Measurements from ENCODE around the gene TBXAS1. TPM values are rescaled to one million over a fixed set of nuclear protein-coding genes. Genes with fewer than 3 reads are reported as not detected.
A peak's percentile ranks its signal among the peaks of the same experiment; 100 is the strongest.

TBXAS1 gene
- total RNA-seq, 1 experiment from 2014 or later, result 2.3 TPM

- no peak overlapping the region for H3K27ac Mint-ChIP-seq
- no peak for DNase-seq (ENCODE audit: low spot score)
- CTCF ChIA-PET, result interaction anchor here (0.7 to 2.2 kb wide), 4 partner anchors 138 to 229 kb away, joined by 3 to 6 read pairs (median 3); no protein-coding TSS in a partner anchor
These were observed 45.2 kb upstream of the TBXAS1 start for GRCh38 chr7:139783647-139784385.

GRCh38 chr7:139784648-139785047, 44.4 kb upstream of the TBXAS1 start:
- POLR2A ChIA-PET, result no interaction called here
- no peaks in the 10 kb centered on the region for H3K36me3 Mint-ChIP-seq

More at GRCh38 chr7:139783647-139784385, 45.2 kb upstream of the TBXAS1 start:
- TF ChIP-seq USF1 (CRISPR knock-in tag; IDR thresholded peaks at IDR 0.05), result no peak
- no peak for TF ChIP-seq PRDM15 (CRISPR knock-in tag; IDR thresholded peaks at IDR 0.05)
- no peak for TF ChIP-seq ATF1 (CRISPR knock-in tag; IDR thresholded peaks at IDR 0.05)
- no peak for TF ChIP-seq ZNF317 (CRISPR knock-in tag; IDR thresholded peaks at IDR 0.05; ENCODE audit: borderline replicate concordance, low read depth)
- no peak for TF ChIP-seq SP1 (CRISPR knock-in tag; conservative IDR thresholded peaks at IDR 0.05)
- no peak for TF ChIP-seq NFE2L1 (CRISPR knock-in tag; IDR thresholded peaks at IDR 0.05)
- TF ChIP-seq USF2 (CRISPR knock-in tag; IDR thresholded peaks at IDR 0.05), result no peak
- TF ChIP-seq JAZF1 (CRISPR knock-in tag; IDR thresholded peaks at IDR 0.05), result no peak
- no peak for TF ChIP-seq NFATC4 (CRISPR knock-in tag; IDR thresholded peaks at IDR 0.05)
- Mint-ChIP-seq H3K4me1 (peaks cover 3% of the 10 kb centered on the region; the same call in 1 of the 2 replicates), H3K4me3 (no peak overlapping the region), H3K36me3 (no peaks in the 10 kb centered on the region), H3K27me3 (ENCODE audit: low read depth) (peaks cover 24% of the 10 kb centered on the region), H3K9me3 (no peaks in the 10 kb centered on the region)
- POLR2A ChIA-PET, result interaction anchor here (0.6 to 0.7 kb wide), 2 partner anchors 131 to 183 kb away, joined by 3 read pairs; no protein-coding TSS in a partner anchor
- peak; percentile 94 for ATAC-seq

More at GRCh38 chr7:139784648-139785047, 44.4 kb upstream of the TBXAS1 start:
- TF ChIP-seq ATF2 (CRISPR knock-in tag; IDR thresholded peaks at IDR 0.05; ENCODE audit: borderline replicate concordance, low read depth) (no peak), FOXP1 (CRISPR knock-in tag; IDR thresholded peaks at IDR 0.05; ENCODE audit: borderline replicate concordance) (no peak), ELF4 (CRISPR knock-in tag; IDR thresholded peaks at IDR 0.05; ENCODE audit: low read depth) (no peak), GTF2I (CRISPR knock-in tag; conservative IDR thresholded peaks at IDR 0.05) (no peak), GABPB1 (CRISPR knock-in tag; IDR thresholded peaks at IDR 0.05) (no peak), OVOL2 (CRISPR knock-in tag; IDR thresholded peaks at IDR 0.05; ENCODE audit: borderline replicate concordance) (no peak), ZNF317 (CRISPR knock-in tag; IDR thresholded peaks at IDR 0.05; ENCODE audit: borderline replicate concordance, low read depth) (no peak), NFATC4 (CRISPR knock-in tag; IDR thresholded peaks at IDR 0.05) (no peak), NR3C1 (CRISPR knock-in tag; conservative IDR thresholded peaks at IDR 0.05; ENCODE audit: low read depth) (no peak)
- no peak for DNase-seq (ENCODE audit: low spot score)
- H3K4me3 Mint-ChIP-seq, result no peak overlapping the region
- H3K4me1 Mint-ChIP-seq, result no peaks in the 10 kb centered on the region
- H3K27ac Mint-ChIP-seq, result no peak overlapping the region
- H3K9me3 Mint-ChIP-seq, result no peaks in the 10 kb centered on the region
- ATAC-seq, result no peak
- H3K27me3 Mint-ChIP-seq (ENCODE audit: low read depth), result peaks cover 16% of the 10 kb centered on the region
- CTCF ChIA-PET, result interaction anchor here (1.1 to 2.2 kb wide), 2 partner anchors 139 to 226 kb away, joined by 3 to 6 read pairs; no protein-coding TSS in a partner anchor

Measured in WTC11 (cell line).